Neural cell (in vitro differentiated cells): Measurements from ENCODE around the gene S1PR4.

Source experiments
- CTCF ChIP-seq: fragments of 450-650 bp; IDR thresholded peaks from 2 replicates; pipeline ENCODE4 v1.5.1; 2014; ENCODE audit warnings: antibody characterized with exemption, mild to moderate bottlenecking, moderate library complexity; ENCODE audit not compliant: poor library complexity, severe bottlenecking
- EP300 ChIP-seq: fragments of 450-650 bp; conservative IDR thresholded peaks from 2 replicates; pipeline ENCODE4 v1.6.1; 2014; ENCODE audit warnings: antibody characterized with exemption, mild to moderate bottlenecking, moderate library complexity; ENCODE audit not compliant: poor library complexity, severe bottlenecking
- POLR2AphosphoS5 ChIP-seq: IDR thresholded peaks from 2 replicates; pipeline ENCODE4 v1.6.1; 2012
- REST ChIP-seq: IDR thresholded peaks from 2 replicates; pipeline ENCODE4 v1.6.1; 2012; ENCODE audit warnings: borderline replicate concordance

GRCh38 chr19:3178377-3178972 lies at the start of gene S1PR4:
- TF ChIP-seq EP300: no peak
- no peak for TF ChIP-seq POLR2AphosphoS5
- TF ChIP-seq CTCF: no peak
- TF ChIP-seq REST: no peak
